SH-SY5Y (cell line): ENCODE measurements around the gene ARF1.

Source experiments
- GATA2 ChIP-seq: IDR thresholded peaks from 2 replicates; pipeline ENCODE4 v1.6.1; 2011; ENCODE audit warnings: mild to moderate bottlenecking, low read depth, low read length
- GATA3 ChIP-seq: IDR thresholded peaks from 2 replicates; pipeline ENCODE4 v1.6.1; 2011; ENCODE audit warnings: low read depth, mild to moderate bottlenecking, low read length, moderate library complexity

DNA sequence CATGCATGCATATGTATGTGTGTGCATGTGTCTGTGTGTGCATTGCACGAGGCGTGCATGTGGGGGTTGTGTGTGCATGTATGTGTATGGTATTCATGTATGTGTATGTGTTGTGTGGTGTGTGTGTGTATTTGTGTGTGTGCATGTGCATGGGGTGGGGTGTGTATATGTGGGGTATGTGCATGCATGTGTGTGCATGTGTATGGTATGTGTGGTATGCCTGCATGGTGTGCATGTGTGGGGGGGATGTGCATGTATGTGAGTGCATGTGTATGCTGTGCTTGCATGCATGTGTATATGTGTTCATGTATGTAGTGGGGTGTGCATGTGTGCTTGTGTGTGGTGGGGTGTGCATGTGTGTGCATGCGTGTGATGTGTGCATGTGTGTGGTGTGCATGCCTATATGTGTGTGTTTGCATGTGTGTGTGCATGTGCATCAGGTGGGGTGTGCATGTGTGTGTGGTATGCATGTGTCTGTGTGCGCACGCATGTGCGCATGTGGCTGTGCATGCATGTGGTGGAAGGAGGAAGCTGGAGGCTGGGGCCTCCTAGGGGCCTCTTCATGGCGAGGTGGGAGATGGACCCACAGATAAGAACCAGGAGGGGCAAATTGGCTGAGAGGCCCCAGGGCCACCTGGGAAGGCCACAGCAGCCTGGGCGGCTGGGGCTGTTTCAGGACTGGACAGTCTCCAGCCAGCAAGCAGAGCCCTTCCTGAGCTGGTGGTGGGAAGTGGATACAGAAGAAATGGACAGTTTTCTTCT lies 35.9 kb upstream of the ARF1 start:
- TF ChIP-seq GATA2 (no peak), GATA3 (no peak)
